HEK293 (cell line): ENCODE measurements around the gene CBX7.

ENCODE experiments used
- CTCF ChIA-PET: fragments of 350-600 bp; formaldehyde crosslinking; extraction: SDS; loops from one replicate; lab custom pipeline; 2021; ENCODE audit warnings: antibody characterized with exemption; lab: Yijun Ruan, JAX
- POLR2A ChIA-PET: fragments of 300-600 bp; formaldehyde crosslinking; extraction: SDS; loops from one replicate; lab custom pipeline; 2020; ENCODE audit warnings: antibody characterized with exemption, inconsistent platforms; lab: Yijun Ruan, JAX
- H3K27ac ChIP-seq: fragments of 200-500 bp; sonication (Bioruptor generic); 2 replicates; pipeline ENCODE4 v1.5.1; 2014; ENCODE audit warnings: low read depth, low read length, control low read depth, inconsistent platforms; ENCODE audit errors: extremely low read depth
- H3K36me3 ChIP-seq, 2 experiments: fragments of 200-500 bp in 1 of 2; sonication (Bioruptor generic) in 1 of 2; 1 replicate in 1 of 2; 2 replicates in 1 of 2; pipeline ENCODE4 v1.5.1; 2014 to 2017; ENCODE audit warnings: inconsistent platforms in 2 of 2, low read length in 2 of 2; ENCODE audit not compliant: control insufficient read depth in 2 of 2, insufficient read depth in 1 of 2
- H3K4me1 ChIP-seq: fragments of 200-500 bp; sonication (Bioruptor generic); 2 replicates; pipeline ENCODE4 v1.5.1; 2014; ENCODE audit warnings: mild to moderate bottlenecking, low read length, inconsistent platforms; ENCODE audit not compliant: control insufficient read depth, insufficient read depth
- H3K4me3 ChIP-seq: 2 replicates; pipeline ENCODE4 v1.5.1; 2011; ENCODE audit warnings: low read depth, mild to moderate bottlenecking, control low read depth, low read length, moderate library complexity
- H3K9me3 ChIP-seq: fragments of 200-500 bp; sonication (Bioruptor generic); 2 replicates; pipeline ENCODE4 v1.5.1; 2014; ENCODE audit warnings: low read depth, low read length, inconsistent platforms; ENCODE audit not compliant: control insufficient read depth, insufficient read depth
- EGR2 ChIP-seq: fragments of 450-650 bp; formaldehyde crosslinking; IDR thresholded peaks from 2 replicates; pipeline ENCODE4 v1.5.1; 2016; ENCODE audit warnings: low read depth, missing biosample characterization, missing genetic modification characterization
- ELK4 ChIP-seq: IDR thresholded peaks from 2 replicates; pipeline ENCODE4 v1.6.1; 2011; ENCODE audit warnings: mild to moderate bottlenecking, low read depth, low read length, borderline replicate concordance
- FEZF1 ChIP-seq: fragments of 450-650 bp; formaldehyde crosslinking; IDR thresholded peaks from 2 replicates; pipeline ENCODE4 v1.5.1; 2016; ENCODE audit warnings: missing biosample characterization, missing genetic modification characterization
- REPIN1 ChIP-seq: fragments of 450-650 bp; formaldehyde crosslinking; IDR thresholded peaks from 2 replicates; pipeline ENCODE4 v1.5.1; 2017; ENCODE audit warnings: missing biosample characterization, missing genetic modification characterization, low read depth
- SCRT2 ChIP-seq: fragments of 450-650 bp; formaldehyde crosslinking; IDR thresholded peaks from 2 replicates; pipeline ENCODE4 v1.5.1; 2016; ENCODE audit warnings: missing biosample characterization, missing genetic modification characterization
- SETDB1 ChIP-seq: IDR thresholded peaks from one replicate; pipeline ENCODE4 v1.6.1; 2017; ENCODE audit warnings: mild to moderate bottlenecking, low read length, moderate library complexity, mixed read lengths; ENCODE audit not compliant: insufficient read length
- SP2 ChIP-seq: fragments of 450-650 bp; formaldehyde crosslinking; IDR thresholded peaks from 2 replicates; pipeline ENCODE4 v1.5.1; 2016; ENCODE audit warnings: missing biosample characterization, missing genetic modification characterization
- TSHZ1 ChIP-seq: fragments of 450-650 bp; formaldehyde crosslinking; IDR thresholded peaks from 2 replicates; pipeline ENCODE4 v1.5.1; 2016; ENCODE audit warnings: missing biosample characterization, missing genetic modification characterization, borderline replicate concordance
- YY1 ChIP-seq: fragments of 450-650 bp; formaldehyde crosslinking; IDR thresholded peaks from 2 replicates; pipeline ENCODE4 v1.5.1; 2018; ENCODE audit warnings: missing biosample characterization, missing genetic modification characterization
- ZBTB1 ChIP-seq: fragments of 450-650 bp; formaldehyde crosslinking; IDR thresholded peaks from 2 replicates; pipeline ENCODE4 v1.5.1; 2016; ENCODE audit warnings: missing biosample characterization, missing genetic modification characterization
- ZBTB48 ChIP-seq: fragments of 450-650 bp; formaldehyde crosslinking; IDR thresholded peaks from 2 replicates; pipeline ENCODE4 v1.5.1; 2016; ENCODE audit warnings: missing biosample characterization, missing genetic modification characterization
- ZBTB8A ChIP-seq: fragments of 450-650 bp; formaldehyde crosslinking; IDR thresholded peaks from 2 replicates; pipeline ENCODE4 v1.5.1; 2016; ENCODE audit warnings: missing biosample characterization, missing genetic modification characterization
- ZIC2 ChIP-seq: fragments of 450-650 bp; formaldehyde crosslinking; IDR thresholded peaks from 2 replicates; pipeline ENCODE4 v1.5.1; 2016; ENCODE audit warnings: missing biosample characterization, missing genetic modification characterization
- ZNF10 ChIP-seq: fragments of 450-650 bp; formaldehyde crosslinking; IDR thresholded peaks from 2 replicates; pipeline ENCODE4 v1.5.1; 2017; ENCODE audit warnings: missing biosample characterization, missing genetic modification characterization
- ZNF157 ChIP-seq: fragments of 450-650 bp; formaldehyde crosslinking; IDR thresholded peaks from 2 replicates; pipeline ENCODE4 v1.5.1; 2016; ENCODE audit warnings: missing biosample characterization, missing genetic modification characterization
- ZNF335 ChIP-seq: fragments of 450-650 bp; formaldehyde crosslinking; conservative IDR thresholded peaks from 2 replicates; pipeline ENCODE4 v1.5.1; 2016; ENCODE audit warnings: missing biosample characterization, missing genetic modification characterization
- ZNF423 ChIP-seq: fragments of 450-650 bp; formaldehyde crosslinking; IDR thresholded peaks from 2 replicates; pipeline ENCODE4 v1.5.1; 2016; ENCODE audit warnings: missing biosample characterization, missing genetic modification characterization
- ZNF521 ChIP-seq: fragments of 450-650 bp; formaldehyde crosslinking; IDR thresholded peaks from 2 replicates; pipeline ENCODE4 v1.5.1; 2017; ENCODE audit warnings: missing biosample characterization, mild to moderate bottlenecking, missing genetic modification characterization
- ZNF585B ChIP-seq: fragments of 450-650 bp; formaldehyde crosslinking; IDR thresholded peaks from 2 replicates; pipeline ENCODE4 v1.5.1; 2016; ENCODE audit warnings: missing biosample characterization, missing genetic modification characterization
- ZNF600 ChIP-seq: fragments of 450-650 bp; formaldehyde crosslinking; IDR thresholded peaks from 2 replicates; pipeline ENCODE4 v1.5.1; 2016; ENCODE audit warnings: missing biosample characterization, missing genetic modification characterization
- ZNF660 ChIP-seq: fragments of 450-650 bp; IDR thresholded peaks from 2 replicates; pipeline ENCODE4 v1.5.1; 2018; ENCODE audit warnings: missing biosample characterization, mild to moderate bottlenecking, missing genetic modification characterization
- ZNF747 ChIP-seq: fragments of 450-650 bp; formaldehyde crosslinking; IDR thresholded peaks from 2 replicates; pipeline ENCODE4 v1.5.1; 2016; ENCODE audit warnings: missing biosample characterization, missing genetic modification characterization

CBX7 gene

GRCh38 chr22:39152024-39152510 lies 413 bp downstream of the CBX7 start (continued):
- TF ChIP-seq SCRT2 (tag by site-specific recombination) = no peak
- TF ChIP-seq REPIN1 (tag by site-specific recombination) = no peak
- TF ChIP-seq ZNF10 (tag by site-specific recombination) = no peak
- TF ChIP-seq ZNF600 (tag by site-specific recombination) = no peak
- TF ChIP-seq FEZF1 (tag by site-specific recombination) = no peak
- TF ChIP-seq ELK4 = no peak
- no peak for TF ChIP-seq SETDB1
- TF ChIP-seq YY1 = peak; percentile 35; the same call in 1 of the 2 replicates

GRCh38 chr22:39151329-39151975 lies 1.0 kb downstream of the CBX7 start:
- peaks cover 0 to 10% of the 10 kb centered on the region in 2 experiments; a peak in 1 of 3 replicates for H3K36me3 ChIP-seq
- ChIA-PET POLR2A (interaction anchor here (3.2 to 4.1 kb wide), 2 partner anchors 168 to 369 kb away, joined by 12 to 27 read pairs; partner anchors contain the start of genes ATF4 and RPL3), CTCF (interaction anchor here (0.7 to 2.0 kb wide), 6 partner anchors 16 to 1185 kb away, joined by 3 to 9 read pairs (median 4); no protein-coding TSS in a partner anchor)
- no peaks in the 10 kb centered on the region for H3K9me3 ChIP-seq
- no peak overlapping the region for H3K27ac ChIP-seq
- H3K4me3 ChIP-seq = no peak overlapping the region
- H3K4me1 ChIP-seq = peaks cover 2% of the 10 kb centered on the region; the same call in 1 of the 2 replicates
- TF ChIP-seq SP2 (tag by site-specific recombination) = 0 out of 2 replicates have a peak, but pooled peaks have one; percentile 13
- TF ChIP-seq ZBTB8A (tag by site-specific recombination) = no peak

GRCh38 chr22:39150848-39151215 lies 1.6 kb downstream of the CBX7 start:
- H3K36me3 ChIP-seq = peaks cover 0 to 10% of the 10 kb centered on the region in 2 experiments; a peak in 1 of 3 replicates
- no peak overlapping the region for H3K4me3 ChIP-seq
- no peaks in the 10 kb centered on the region for H3K9me3 ChIP-seq
- H3K4me1 ChIP-seq = peaks cover 6% of the 10 kb centered on the region; the same call in 1 of the 2 replicates
- H3K27ac ChIP-seq = no peak overlapping the region
- TF ChIP-seq EGR2 (tag by site-specific recombination) (no peak), ZNF423 (no peak), ZNF335 (peak; percentile 59), ZNF157 (tag by site-specific recombination) (no peak), TSHZ1 (tag by site-specific recombination) (no peak), ZNF747 (tag by site-specific recombination) (no peak), ZBTB48 (tag by site-specific recombination) (peak; percentile 50; the same call in 1 of the 2 replicates), SP2 (tag by site-specific recombination) (peak; percentile 38), ZNF660 (tag by site-specific recombination) (no peak), ZIC2 (tag by site-specific recombination) (peak; percentile 85), ZBTB1 (no peak), ZNF585B (no peak), ZNF521 (no peak)
- ChIA-PET POLR2A (interaction anchor here (3.2 to 4.1 kb wide), 2 partner anchors 169 to 369 kb away, joined by 12 to 27 read pairs; partner anchors contain the start of genes ATF4 and RPL3), CTCF (interaction anchor here (0.7 to 2.0 kb wide), 6 partner anchors 16 to 1185 kb away, joined by 3 to 9 read pairs (median 4); no protein-coding TSS in a partner anchor)
